A673 (cell line): Measurements from ENCODE around the gene FBXO38. TPM values are rescaled to one million over a fixed set of nuclear protein-coding genes. Genes with fewer than 3 reads are reported as not detected.

ENCODE experiments used
- BruUV-seq: library from RNA; stranded (reverse); fragments of 400-500 nt; replicated peaks from 2 replicates; lab custom pipeline; 2021; lab: Mats Ljungman, UMichigan
- CTCF ChIA-PET: fragments of 300-600 bp; sonication (Branson Sonifier 250); formaldehyde crosslinking; loops from one replicate; lab custom pipeline; 2022; ENCODE audit warnings: antibody characterized with exemption; lab: Charles Lee
- POLR2A ChIA-PET: fragments of 300-600 bp; sonication (Branson Sonifier 250); formaldehyde crosslinking; loops from one replicate; lab custom pipeline; 2022; ENCODE audit warnings: antibody characterized with exemption; ENCODE audit not compliant: low non-redundant PET; lab: Charles Lee
- DNase-seq: peaks from one replicate; pipeline ENCODE4 v3.0.0-alpha.2; 2015; ENCODE audit warnings: low spot score
- H3K27ac ChIP-seq: fragments of 200-600 bp; sonication (generic); 2 replicates; pipeline ENCODE4 v1.5.1; 2016; ENCODE audit warnings: mixed run types, low read depth, mild to moderate bottlenecking, mixed read lengths, antibody characterized with exemption, low read length; ENCODE audit not compliant: poor library complexity, severe bottlenecking
- H3K27me3 ChIP-seq: fragments of 200-600 bp; sonication (generic); replicated peaks from 2 replicates; pipeline ENCODE4 v1.6.1; 2017; ENCODE audit warnings: mixed run types, low read depth, mild to moderate bottlenecking, mixed read lengths, antibody characterized with exemption, low read length; ENCODE audit not compliant: insufficient read depth, poor library complexity
- H3K36me3 ChIP-seq: fragments of 200-600 bp; sonication (generic); 2 replicates; pipeline ENCODE4 v1.6.1; 2016; ENCODE audit warnings: mixed run types, mild to moderate bottlenecking, mixed read lengths, antibody characterized with exemption, low read length; ENCODE audit not compliant: insufficient read depth, poor library complexity, severe bottlenecking
- H3K4me1 ChIP-seq: fragments of 200-600 bp; sonication (generic); 2 replicates; pipeline ENCODE4 v1.6.1; 2017; ENCODE audit warnings: mixed run types, mild to moderate bottlenecking, mixed read lengths, antibody characterized with exemption, low read length; ENCODE audit not compliant: insufficient read depth, poor library complexity, severe bottlenecking
- H3K4me3 ChIP-seq: fragments of 200-600 bp; sonication (generic); 2 replicates; pipeline ENCODE4 v1.5.1; 2016; ENCODE audit warnings: low read depth, mixed run types, mild to moderate bottlenecking, mixed read lengths, low read length; ENCODE audit not compliant: poor library complexity, severe bottlenecking
- H3K9me3 ChIP-seq: fragments of 200-600 bp; sonication (generic); 2 replicates; pipeline ENCODE4 v1.6.1; 2016; ENCODE audit warnings: mixed run types, low read depth, mild to moderate bottlenecking, mixed read lengths, antibody characterized with exemption, low read length; ENCODE audit not compliant: poor library complexity, severe bottlenecking
- CTCF ChIP-seq: fragments of 300-800, 200-600 bp; sonication (generic); conservative IDR thresholded peaks from 2 replicates; pipeline ENCODE4 v1.5.1; 2017; ENCODE audit warnings: low read depth, mild to moderate bottlenecking, antibody characterized with exemption, low read length, moderate library complexity, mixed read lengths
- EZH2 ChIP-seq: fragments of 200-600 bp; sonication (generic); IDR thresholded peaks from 2 replicates; pipeline ENCODE4 v1.6.1; 2017; ENCODE audit warnings: borderline replicate concordance, low read depth, mild to moderate bottlenecking, mixed read lengths, antibody characterized with exemption, low read length; ENCODE audit not compliant: poor library complexity, severe bottlenecking
- intact Hi-C: fragments of 100-400 bp; cut with micrococcal nuclease; formaldehyde crosslinking; loops from one replicate; pipeline ENCODE4 v1.10.0; 2022; ENCODE audit not compliant: unreplicated experiment
- total RNA-seq: library from RNA; stranded (reverse); gene quantifications from 2 replicates; pipeline ENCODE4 v1.2.3, GENCODE V29; 2021

The FBXO38 gene
- total RNA-seq, 1 experiment from 2014 or later: 36.7 TPM

DNA sequence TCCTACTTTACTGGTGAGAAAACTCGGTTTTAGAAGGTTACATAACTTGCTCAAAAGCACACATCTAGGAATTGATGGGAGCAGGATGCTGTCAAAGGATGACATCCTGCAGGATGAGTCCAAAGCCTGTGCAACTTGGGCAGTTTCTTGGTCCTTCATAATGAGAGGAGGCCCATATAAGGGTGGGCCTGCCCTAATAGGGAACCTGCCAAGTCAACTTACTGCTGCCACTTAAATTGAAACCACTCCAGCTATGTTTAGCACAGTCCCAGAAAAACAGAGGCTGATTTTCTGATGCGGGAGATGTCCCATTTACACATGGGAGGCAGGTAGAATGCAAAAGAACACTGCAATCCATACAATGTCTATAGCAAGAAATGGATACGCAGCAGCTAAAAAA is 61.8 kb downstream of the FBXO38 start:
- Histone ChIP-seq H3K36me3 (peaks cover 15% of the 10 kb centered on the region), H3K4me3 (no peak overlapping the region), H3K9me3 (no peaks in the 10 kb centered on the region), H3K27ac (no peak overlapping the region), H3K27me3 (no peaks in the 10 kb centered on the region), H3K4me1 (no peaks in the 10 kb centered on the region)
- no peak for DNase-seq
- ChIA-PET POLR2A (interaction anchor here (0.5 kb wide), 1 partner anchor 613 kb away, joined by 5 read pairs; no protein-coding TSS in a partner anchor), CTCF (no interaction called here)
- no TSS peak for BruUV-seq
- TF ChIP-seq EZH2 (no peak), CTCF (no peak)
- intact Hi-C loops: loop anchor here (10.0 kb wide), 2 partner anchors 271 to 679 kb away; no protein-coding TSS in a partner anchor

GRCh38 chr5:148446611-148447010 is 62.9 kb downstream of the FBXO38 start:
- no peaks in the 10 kb centered on the region for H3K4me1 ChIP-seq
- intact Hi-C loops: loop anchor here (10.0 kb wide), 2 partner anchors 272 to 678 kb away; no protein-coding TSS in a partner anchor
- BruUV-seq: no TSS peak
- H3K4me3 ChIP-seq: no peak overlapping the region
- H3K9me3 ChIP-seq: no peaks in the 10 kb centered on the region
- TF ChIP-seq CTCF (no peak), EZH2 (no peak)
- H3K27ac ChIP-seq: no peak overlapping the region
- H3K36me3 ChIP-seq: peaks cover 8% of the 10 kb centered on the region
- ChIA-PET CTCF (no interaction called here), POLR2A (no interaction called here)
- H3K27me3 ChIP-seq: no peaks in the 10 kb centered on the region
- DNase-seq: no peak

DNA sequence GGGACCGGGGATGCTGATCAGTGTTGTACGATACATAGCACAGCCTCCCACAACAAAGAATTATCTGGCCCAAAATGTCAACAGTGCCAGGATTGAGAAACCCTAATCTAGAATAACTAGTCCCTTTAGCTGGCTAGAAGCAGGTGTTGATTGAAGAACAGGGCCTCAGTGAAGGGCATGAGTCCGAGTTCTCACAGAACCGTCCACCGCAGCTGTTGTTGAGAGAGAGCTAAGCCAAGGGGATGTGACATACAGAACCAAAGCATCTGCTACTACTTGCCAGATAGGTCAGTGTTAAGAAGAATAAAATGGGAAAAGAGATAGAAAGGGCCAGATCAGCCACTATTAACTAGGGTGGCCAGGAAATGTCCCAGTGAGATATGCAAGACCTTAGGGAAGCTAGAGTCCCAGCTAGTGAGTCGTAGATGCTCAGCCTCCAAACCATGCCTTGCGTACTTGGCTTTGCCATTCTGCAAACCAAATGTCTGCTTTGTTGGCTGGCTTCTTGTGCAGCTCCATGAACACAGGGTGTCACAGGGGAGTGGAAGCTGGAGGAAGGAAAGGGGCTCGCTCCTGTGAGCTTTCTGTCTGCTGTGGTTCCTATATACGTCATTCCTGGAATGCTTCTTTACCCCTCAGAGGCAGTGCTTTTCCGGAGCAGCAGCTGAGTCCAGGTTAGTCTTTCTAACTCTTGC is 68.9 kb downstream of the FBXO38 start:
- no peak overlapping the region for H3K4me3 ChIP-seq
- no peak overlapping the region for H3K27ac ChIP-seq
- ChIA-PET CTCF (no interaction called here), POLR2A (no interaction called here)
- no peaks in the 10 kb centered on the region for H3K9me3 ChIP-seq
- no TSS peak for BruUV-seq
- no peaks in the 10 kb centered on the region for H3K4me1 ChIP-seq
- intact Hi-C loops: no loop called here
- H3K27me3 ChIP-seq: no peaks in the 10 kb centered on the region
- no peaks in the 10 kb centered on the region for H3K36me3 ChIP-seq
- DNase-seq: no peak
- no peak for TF ChIP-seq CTCF
- no peak for TF ChIP-seq EZH2
